HPDE6-E6E7 (cell line): ENCODE measurements around the gene CGRRF1.
A peak's percentile ranks its signal among the peaks of the same experiment; 100 is the strongest.

Experiments used
- DNase-seq: peaks from one replicate; pipeline ENCODE4 v3.0.0; 2011; ENCODE audit warnings: missing footprints; ENCODE audit errors: extremely low spot score

The CGRRF1 gene, protein sequence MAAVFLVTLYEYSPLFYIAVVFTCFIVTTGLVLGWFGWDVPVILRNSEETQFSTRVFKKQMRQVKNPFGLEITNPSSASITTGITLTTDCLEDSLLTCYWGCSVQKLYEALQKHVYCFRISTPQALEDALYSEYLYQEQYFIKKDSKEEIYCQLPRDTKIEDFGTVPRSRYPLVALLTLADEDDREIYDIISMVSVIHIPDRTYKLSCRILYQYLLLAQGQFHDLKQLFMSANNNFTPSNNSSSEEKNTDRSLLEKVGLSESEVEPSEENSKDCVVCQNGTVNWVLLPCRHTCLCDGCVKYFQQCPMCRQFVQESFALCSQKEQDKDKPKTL

GRCh38 chr14:54509546-54510501, at the start of gene CGRRF1:
CGRRF1 (plus strand) TSS chr14:54509906; CDS start chr14:54509960, 54 bp downstream.
- DNase-seq = peak; percentile 98

- DNase-seq = no peak
Measured at GRCh38 chr14:54462048-54462447, 47.7 kb upstream of the CGRRF1 start.

GRCh38 chr14:54465654-54466053, 44.1 kb upstream of the CGRRF1 start:
- DNase-seq = no peak

- no peak for DNase-seq
Measured at GRCh38 chr14:54467280-54467679, 42.4 kb upstream of the CGRRF1 start.

- no peak for DNase-seq
Measured at GRCh38 chr14:54470701-54471100, 39.0 kb upstream of the CGRRF1 start.

- no peak for DNase-seq
Measured at GRCh38 chr14:54471641-54472040, 38.1 kb upstream of the CGRRF1 start.

GRCh38 chr14:54472315-54472714, 37.4 kb upstream of the CGRRF1 start:
- no peak for DNase-seq

GRCh38 chr14:54474232-54474793, 35.4 kb upstream of the CGRRF1 start:
- no peak for DNase-seq

DNA sequence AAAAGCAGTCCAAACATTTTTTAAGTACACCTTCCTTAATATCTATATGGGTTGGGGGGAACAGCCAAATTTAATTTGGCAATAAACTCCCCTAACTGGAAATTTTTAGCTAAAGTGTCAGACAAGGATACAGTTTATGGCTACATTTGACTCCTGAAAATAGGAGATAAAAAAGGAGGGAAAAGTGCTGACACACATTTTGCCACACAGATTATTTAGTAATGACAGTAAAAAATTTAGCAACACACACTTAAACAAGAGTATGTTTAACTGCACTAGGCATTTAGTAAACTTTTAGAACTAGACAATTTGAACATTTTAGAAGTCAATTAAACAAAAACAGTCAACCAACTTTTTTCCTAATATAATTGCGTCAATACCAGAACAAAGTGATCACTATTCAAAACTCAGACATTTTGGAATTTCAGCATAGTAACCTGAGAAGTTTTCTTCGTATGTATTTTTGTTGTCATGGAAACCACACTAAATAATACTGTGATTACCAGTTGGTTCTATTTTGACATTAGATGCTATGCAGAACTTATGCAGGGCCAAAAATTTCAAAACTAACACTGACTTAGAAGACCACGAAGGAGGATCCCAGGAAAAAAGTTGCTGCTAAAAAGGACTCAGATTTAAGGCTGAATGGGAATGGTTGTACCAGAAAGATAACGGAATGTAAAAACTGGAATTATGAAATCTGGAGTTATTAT, 34.4 kb upstream of the CGRRF1 start:
- no peak for DNase-seq

GRCh38 chr14:54475911-54476310, 33.8 kb upstream of the CGRRF1 start:
- no peak for DNase-seq

DNA sequence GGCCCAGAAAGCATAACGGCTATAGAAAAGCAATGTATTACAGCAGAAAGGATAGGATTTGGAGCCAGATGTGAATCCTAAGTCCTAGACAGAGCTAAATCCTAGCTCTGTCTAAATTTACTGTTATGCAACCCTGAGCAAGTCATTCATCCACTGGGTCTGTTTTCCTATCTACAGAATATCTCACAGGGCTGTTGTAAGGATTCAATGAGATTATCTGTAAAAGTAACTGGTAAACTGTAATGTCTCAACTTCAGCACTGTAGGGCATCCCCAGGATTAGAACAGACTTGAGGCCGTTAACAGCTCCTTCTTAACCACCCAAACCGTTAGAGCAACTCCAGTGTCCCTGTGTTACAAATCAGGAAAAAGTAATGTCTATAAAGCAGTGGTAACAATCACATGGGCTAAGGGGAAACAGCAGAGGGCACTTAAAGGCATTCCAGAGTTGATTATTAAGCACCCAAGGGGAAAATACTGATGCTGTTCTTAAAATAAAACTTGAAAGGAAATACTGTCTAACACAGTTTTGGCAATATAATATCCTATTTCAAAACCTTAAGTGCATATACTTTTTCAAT, 31.0 kb upstream of the CGRRF1 start:
- no peak for DNase-seq

DNA sequence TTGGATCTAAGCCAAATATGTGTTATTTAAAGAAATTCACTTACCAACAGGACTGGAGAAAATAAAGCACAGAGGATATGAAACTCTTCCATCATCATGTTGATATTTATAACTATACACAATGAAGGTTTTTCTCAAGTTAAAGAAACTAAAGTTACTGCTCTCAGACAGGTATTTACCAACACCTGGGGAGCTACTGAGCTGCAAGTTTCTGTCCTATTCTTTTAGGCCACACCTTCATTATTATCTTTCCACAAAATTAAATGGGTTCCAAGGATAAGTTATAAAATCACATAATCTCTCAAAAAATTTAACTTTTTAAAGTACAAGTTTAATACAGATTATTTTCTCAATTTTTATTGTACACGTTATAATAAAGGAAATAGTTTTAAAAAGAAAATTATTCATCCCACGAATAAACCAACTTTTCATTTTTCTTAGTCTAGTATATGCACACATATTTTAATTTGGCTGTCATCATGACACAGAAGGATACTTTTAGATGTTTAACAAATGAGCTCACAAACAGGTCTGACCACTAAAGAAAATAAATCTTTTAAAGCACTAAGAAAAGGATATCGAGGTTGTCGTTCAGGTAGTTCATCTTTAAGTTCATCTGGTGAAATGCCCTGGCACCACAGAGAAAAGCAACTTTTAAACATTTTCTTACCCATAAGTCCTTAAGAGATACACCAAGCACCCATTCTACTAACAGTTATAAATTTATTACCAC, 28.7 kb upstream of the CGRRF1 start:
- DNase-seq = no peak

- no peak for DNase-seq
Measured at GRCh38 chr14:54481695-54482094, 28.0 kb upstream of the CGRRF1 start.

- DNase-seq = no peak
Measured at GRCh38 chr14:54483073-54483745, 26.5 kb upstream of the CGRRF1 start.

- DNase-seq = no peak
Measured at GRCh38 chr14:54483846-54484245, 25.9 kb upstream of the CGRRF1 start.

DNA sequence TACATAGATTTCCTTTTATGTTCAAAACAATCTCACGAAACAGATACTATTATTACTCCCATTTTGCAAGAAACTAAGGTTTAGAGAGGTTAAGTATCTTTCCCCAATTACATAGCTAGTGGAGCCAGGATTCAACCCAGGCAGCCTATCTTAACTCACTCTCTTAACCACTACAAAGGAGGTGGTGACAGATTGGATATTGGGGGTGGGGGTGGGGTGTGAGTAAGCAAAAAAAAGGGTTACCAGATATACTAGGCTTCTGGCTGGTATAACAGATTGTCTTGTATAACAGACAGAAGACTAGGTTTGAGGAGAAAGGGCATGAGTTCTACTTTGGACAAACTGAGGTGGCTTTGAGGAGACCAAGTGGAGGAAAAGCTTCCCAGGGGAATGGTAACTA, 23.0 kb upstream of the CGRRF1 start:
- DNase-seq = no peak

DNA sequence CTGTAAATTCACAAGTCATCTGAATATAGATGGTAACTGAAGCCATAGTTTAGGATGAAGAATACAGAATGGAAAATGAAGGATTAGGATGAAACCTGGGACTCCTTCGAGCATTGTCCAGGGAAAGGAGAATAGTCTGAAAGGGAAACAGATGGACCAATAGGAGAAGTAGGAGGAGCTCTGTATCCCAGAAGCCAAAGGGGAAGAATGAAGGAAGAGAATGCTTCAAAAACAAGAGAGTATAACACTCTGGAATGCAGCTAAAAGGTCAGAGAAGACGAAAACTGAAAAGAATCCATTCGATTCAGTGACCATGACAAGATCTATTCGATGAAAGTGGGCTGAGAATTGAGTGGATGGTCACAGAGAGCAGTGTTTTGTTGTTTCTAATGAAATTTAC, 21.9 kb upstream of the CGRRF1 start:
- no peak for DNase-seq

DNA sequence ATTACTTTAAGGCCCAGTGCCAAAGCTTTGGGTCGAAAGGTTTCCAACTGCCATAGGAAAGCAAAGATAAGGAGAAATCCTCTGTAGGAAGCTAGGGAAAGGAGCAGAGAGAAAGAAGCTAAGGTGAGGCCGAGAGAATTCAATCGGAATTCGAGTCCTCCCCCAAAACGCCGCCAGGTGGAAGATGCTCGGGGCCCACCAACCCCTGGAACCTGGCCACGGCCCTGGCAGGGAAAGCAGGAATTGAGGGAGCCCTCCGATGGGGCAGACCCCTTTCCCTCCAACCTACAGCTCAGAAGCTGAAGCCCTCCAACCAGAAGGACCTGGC, 21.4 kb upstream of the CGRRF1 start:
- DNase-seq = no peak

DNA sequence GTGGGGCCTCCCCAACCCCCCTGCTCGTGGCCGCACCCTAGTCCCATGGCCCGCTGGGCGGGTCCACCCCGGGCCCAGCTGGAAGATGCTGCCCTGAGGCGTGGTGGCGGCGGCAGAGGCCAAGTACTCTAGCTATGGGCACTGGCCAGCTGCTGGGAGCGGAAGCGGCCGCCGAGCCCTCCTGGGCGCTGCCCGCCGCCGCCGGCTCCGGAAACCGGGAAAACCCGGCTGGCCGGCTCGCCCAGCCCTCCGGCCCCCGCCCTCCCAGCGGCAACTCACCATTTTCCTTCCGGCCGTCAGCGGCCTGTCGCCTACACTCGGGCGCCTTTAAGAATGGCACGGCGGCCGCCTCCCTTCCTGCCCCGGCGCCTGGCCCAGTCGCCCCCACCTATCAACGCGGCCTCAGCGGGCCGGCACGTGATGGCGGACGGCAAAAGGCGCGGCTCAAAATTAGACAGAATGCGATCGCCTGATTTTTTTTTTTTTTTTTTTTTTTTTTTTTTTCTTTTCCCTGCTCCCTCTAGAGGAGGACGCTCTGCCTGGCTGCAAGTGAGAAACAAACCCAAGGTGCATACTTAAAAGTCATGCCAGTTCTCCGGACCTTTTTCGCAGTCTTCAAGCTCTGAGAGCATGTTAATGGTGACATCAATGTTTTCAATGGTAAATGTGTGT, 20.9 kb upstream of the CGRRF1 start, which contains the start of gene GMFB:
Gene GMFB, minus strand, starts transcription at position 335 of the 672 bp plus-strand sequence. Its CDS starts 53 bp downstream, at position 282.
- DNase-seq = peak; percentile 89

- no peak for DNase-seq
Measured at GRCh38 chr14:54489318-54489683, 20.4 kb upstream of the CGRRF1 start.
